Astrocyte of the spinal cord (primary cell): ENCODE data around the gene LPO.

ENCODE experiments used
- DNase-seq: peaks from one replicate; pipeline ENCODE4 v3.0.0; 2011; ENCODE audit warnings: low read depth, low spot score
- H3K4me3 ChIP-seq: 2 replicates; pipeline ENCODE4 v1.5.1; 2011; ENCODE audit warnings: low read depth, mild to moderate bottlenecking, low read length, moderate library complexity
- in situ Hi-C: cut with HindIII; loops from 2 replicates; pipeline ENCODE4 v1.10.0; 2017; ENCODE audit warnings: low sequenced_read_pairs
- TF ChIP-seq, protein P1 (sequence below): IDR thresholded peaks from 2 replicates; pipeline ENCODE4 v1.5.1; 2012; ENCODE audit warnings: low read depth, mild to moderate bottlenecking, low read length, inconsistent platforms

LPO gene

DNA sequence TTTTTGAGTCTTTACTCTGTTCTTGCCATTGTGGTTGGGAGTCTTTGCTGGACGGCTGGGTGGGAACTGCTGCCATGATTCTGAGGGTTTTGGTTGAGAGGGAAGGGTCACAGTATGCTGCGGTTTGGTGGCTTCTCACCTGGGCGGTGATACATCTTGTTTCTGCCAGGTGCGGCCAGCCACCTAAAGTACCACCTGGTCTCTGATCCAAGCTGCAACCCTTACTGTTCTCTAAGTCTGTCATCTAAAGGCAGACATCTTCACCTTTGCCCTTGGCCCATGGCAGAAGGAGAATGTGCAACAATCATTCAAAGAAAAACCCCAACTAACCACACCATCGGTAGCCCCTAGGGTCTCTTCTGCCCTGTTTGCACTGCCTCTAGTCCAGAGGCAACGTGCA is 62.0 kb downstream of the LPO start:
- no peak overlapping the region for H3K4me3 ChIP-seq
- in situ Hi-C loops: no loop called here
- DNase-seq: no peak
- TF ChIP-seq, protein P1, sequence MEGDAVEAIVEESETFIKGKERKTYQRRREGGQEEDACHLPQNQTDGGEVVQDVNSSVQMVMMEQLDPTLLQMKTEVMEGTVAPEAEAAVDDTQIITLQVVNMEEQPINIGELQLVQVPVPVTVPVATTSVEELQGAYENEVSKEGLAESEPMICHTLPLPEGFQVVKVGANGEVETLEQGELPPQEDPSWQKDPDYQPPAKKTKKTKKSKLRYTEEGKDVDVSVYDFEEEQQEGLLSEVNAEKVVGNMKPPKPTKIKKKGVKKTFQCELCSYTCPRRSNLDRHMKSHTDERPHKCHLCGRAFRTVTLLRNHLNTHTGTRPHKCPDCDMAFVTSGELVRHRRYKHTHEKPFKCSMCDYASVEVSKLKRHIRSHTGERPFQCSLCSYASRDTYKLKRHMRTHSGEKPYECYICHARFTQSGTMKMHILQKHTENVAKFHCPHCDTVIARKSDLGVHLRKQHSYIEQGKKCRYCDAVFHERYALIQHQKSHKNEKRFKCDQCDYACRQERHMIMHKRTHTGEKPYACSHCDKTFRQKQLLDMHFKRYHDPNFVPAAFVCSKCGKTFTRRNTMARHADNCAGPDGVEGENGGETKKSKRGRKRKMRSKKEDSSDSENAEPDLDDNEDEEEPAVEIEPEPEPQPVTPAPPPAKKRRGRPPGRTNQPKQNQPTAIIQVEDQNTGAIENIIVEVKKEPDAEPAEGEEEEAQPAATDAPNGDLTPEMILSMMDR: no peak

DNA sequence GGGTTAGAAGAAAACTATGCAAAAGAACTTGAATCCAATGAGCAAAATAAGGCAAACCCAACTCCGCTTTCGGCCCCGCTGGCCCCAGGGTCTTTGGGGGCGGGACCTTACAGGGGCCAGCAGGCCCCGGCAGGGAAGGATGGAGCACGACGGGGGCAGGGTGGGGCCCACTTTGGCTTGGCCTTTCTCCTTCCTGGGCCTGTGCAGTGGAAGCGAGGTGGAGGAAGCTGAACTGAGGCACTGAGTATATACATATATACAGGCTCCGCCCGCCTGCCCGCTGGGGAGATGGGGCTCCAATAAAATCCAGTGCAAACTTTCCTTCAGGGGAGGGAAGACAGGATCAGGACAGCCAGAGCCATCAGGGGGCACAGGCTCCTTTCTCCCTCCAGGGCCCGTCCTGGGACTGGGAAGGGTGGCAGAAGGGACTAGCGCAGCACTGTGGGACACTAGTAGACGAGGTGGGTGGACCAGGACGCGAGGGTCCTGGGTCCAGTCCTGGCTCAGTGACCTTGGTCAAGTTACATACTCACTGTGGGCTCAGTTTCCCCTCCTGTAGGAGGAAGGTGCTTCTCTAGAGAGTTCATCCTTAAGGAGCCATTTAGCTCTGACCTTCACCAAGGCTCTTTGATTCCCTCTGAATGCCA is 63.2 kb downstream of the LPO start:
- H3K4me3 ChIP-seq: no peak overlapping the region
- DNase-seq: no peak
- in situ Hi-C loops: no loop called here
- TF ChIP-seq, protein P1: no peak

DNA sequence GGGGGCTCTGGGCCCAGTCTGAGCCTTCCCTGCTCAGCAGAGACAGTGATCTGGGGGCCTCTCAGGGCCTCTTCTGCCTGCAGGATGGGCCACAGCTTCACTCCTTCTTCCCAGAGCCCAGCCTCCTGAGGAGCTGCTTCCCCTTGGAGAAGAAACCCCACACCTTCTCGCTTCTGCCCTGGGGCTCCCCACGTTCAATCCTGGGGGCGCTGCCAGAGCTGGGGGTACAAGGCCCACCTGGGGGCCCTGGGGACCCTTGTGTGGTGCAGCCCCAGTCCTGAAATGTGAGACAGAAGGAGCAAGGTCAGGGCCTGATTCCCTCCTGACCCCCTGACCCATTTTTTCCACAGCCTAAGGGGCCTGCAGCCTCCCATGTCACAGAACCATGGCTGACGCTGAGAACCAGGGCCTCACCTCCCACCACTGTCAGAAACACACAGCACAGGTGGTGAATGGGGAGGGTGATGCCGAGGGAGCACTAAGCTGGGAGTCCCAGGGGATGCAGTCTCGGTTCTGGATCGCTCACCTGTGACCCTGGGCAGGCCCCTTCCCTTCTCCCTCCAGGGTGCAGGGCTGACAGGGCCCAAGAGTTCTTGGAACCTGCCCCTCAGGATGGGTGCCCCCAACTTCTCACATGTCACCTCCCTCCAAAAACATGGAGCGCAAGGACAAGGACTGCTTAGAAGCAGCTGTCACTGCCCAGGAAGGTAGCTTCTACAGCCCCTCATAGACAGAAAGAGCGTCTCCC is 64.0 kb downstream of the LPO start:
- no peak for DNase-seq

DNA sequence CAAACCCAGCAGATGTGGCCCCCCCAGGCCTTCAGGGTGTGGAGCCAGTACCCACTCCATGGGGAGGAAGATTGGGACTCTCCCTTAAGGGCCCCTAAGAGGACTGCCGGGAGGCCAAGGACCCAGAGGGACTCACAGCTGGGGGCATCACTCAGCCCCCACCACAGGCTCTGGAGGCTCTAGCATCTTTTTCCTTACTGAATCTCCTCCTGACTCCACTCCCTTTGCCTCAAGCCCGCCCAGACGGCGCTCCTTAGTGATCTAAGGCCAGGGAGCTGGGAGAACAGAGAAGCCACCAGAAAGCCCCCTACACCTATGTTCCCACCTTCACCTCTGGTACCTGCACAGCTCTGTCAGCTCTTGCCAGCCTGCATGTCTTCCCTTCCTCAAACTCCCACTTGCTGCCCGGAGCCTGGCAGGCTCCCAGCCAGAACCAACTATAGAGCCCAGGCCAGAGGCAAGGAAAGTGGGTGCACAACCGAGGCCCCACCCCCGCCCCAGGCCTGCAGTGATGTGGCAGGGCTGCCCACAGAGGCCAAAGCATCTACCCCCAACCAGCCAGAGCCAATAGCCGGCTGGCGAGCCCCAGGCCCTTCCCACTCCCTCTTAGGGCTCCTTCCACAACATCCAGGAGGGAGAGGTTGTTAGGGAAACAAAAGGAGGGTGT is 64.7 kb downstream of the LPO start:
- no peak overlapping the region for H3K4me3 ChIP-seq
- no peak for DNase-seq
- in situ Hi-C loops: no loop called here
- TF ChIP-seq, protein P1: no peak

More for the DNA sequence above, 64.0 kb downstream of the LPO start:
- TF ChIP-seq, protein P1: no peak
- no peak overlapping the region for H3K4me3 ChIP-seq
- in situ Hi-C loops: no loop called here

DNA sequence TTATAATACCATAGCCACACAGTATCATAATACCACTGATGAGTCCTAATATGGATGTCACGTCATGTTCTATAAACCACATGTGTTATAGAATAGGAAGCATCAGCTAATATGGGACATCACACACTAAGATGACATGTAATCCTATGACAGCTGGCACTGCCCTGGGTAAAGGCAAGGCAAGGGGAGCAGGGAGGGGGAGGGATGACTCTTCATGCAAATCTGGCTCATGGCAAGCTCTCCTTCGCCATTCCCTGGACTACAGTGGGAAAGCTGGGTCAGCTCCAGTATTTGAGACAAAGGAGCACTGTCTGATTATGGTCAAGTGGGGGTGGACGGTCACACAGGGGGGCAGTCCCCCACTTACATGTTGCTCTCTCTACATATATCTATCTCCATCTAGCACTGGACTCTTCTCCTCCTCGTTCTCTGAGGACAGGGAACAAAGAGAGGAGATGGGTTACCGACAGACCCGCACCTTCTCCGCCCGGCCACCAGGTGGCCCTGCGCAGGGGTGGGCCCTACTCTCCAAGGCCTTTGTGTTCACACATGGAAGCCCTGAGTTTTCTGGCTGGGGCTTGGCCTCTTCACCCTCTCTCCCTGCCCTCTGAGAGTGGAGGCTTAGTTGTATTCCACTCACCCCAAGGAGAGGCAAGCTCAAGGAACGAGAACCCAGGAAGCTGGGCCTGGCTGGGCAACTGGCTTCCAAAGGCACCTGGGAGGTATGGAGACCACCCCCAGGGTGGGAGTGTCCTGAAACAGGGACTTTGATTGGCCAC is 65.8 kb downstream of the LPO start:
- TF ChIP-seq, protein P1: peak; percentile 82
- no peak overlapping the region for H3K4me3 ChIP-seq
- peak; percentile 22 for DNase-seq

More for the DNA sequence above, 65.8 kb downstream of the LPO start:
- in situ Hi-C loops: no loop called here
